ENCODE measurements around the gene CAP2. TPM values are rescaled to one million over a fixed set of nuclear protein-coding genes. Genes with fewer than 3 reads are reported as not detected.

CAP2 gene
- total RNA-seq, 1 donor from 2014 or later: 55.3 TPM

DNA sequence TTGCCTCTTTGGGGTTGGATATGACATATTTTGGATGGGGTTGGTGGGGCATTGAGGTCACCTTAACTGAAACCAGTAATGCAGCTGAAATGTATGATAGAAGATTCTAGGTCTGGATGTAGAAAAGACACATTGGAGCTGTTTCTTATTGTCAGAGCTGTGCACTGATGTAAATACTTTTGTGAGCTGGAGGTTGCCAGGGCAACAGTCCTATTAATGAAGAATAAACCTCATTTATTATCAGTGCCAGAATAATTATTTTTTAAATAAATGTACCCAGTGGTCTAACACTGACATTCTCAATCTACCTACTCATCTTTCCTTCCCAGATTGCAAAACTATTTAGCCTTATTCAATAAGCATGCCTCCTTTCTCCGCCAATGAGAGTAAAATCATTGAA lies 57.0 kb downstream of the CAP2 start:
- Histone ChIP-seq H2AFZ (ENCODE audit: low read depth, low read length) (no peak overlapping the region), H3K9me3 (ENCODE audit: insufficient read depth, low read depth, low read length) (no peaks in the 10 kb centered on the region), H3K36me3 (ENCODE audit: insufficient read depth, low read length) (no peaks in the 10 kb centered on the region), H3K4me2 (ENCODE audit: low read length) (no peak overlapping the region), H3K4me3 (ENCODE audit: insufficient read depth, low read depth, low read length) (no peak overlapping the region), H3K27me3 (ENCODE audit: insufficient read depth, low read length) (no peaks in the 10 kb centered on the region), H3K9ac (ENCODE audit: low read length) (no peak overlapping the region), H3K79me2 (ENCODE audit: insufficient read depth, low read length) (peaks cover 7% of the 10 kb centered on the region), H4K20me1 (ENCODE audit: insufficient read depth, low read length) (no peaks in the 10 kb centered on the region), H3K4me1 (ENCODE audit: insufficient read depth, low read length) (peaks cover 12% of the 10 kb centered on the region), H3K27ac (ENCODE audit: low read depth, low read length) (no peak overlapping the region)
- FAIRE-seq (no peak), DNase-seq (ENCODE audit: low read depth) (peak; percentile 8)
- H3K4me1 Mint-ChIP-seq (ENCODE audit: low read depth, unreplicated experiment): peaks cover 19% of the 10 kb centered on the region
- H3K27me3 Mint-ChIP-seq (ENCODE audit: low read depth, unreplicated experiment): no peaks in the 10 kb centered on the region
- H3K36me3 Mint-ChIP-seq (ENCODE audit: low read depth, unreplicated experiment): peaks cover 9% of the 10 kb centered on the region
- H3K9me3 Mint-ChIP-seq (ENCODE audit: unreplicated experiment): peaks cover 2% of the 10 kb centered on the region
- no peak overlapping the region for H3K4me3 Mint-ChIP-seq (ENCODE audit: unreplicated experiment)
- no peak overlapping the region for H3K27ac Mint-ChIP-seq (ENCODE audit: unreplicated experiment)
- no peak for TF ChIP-seq EZH2 (IDR thresholded peaks at IDR 0.05; ENCODE audit: insufficient read depth, low read length)
- TF ChIP-seq, protein P1, sequence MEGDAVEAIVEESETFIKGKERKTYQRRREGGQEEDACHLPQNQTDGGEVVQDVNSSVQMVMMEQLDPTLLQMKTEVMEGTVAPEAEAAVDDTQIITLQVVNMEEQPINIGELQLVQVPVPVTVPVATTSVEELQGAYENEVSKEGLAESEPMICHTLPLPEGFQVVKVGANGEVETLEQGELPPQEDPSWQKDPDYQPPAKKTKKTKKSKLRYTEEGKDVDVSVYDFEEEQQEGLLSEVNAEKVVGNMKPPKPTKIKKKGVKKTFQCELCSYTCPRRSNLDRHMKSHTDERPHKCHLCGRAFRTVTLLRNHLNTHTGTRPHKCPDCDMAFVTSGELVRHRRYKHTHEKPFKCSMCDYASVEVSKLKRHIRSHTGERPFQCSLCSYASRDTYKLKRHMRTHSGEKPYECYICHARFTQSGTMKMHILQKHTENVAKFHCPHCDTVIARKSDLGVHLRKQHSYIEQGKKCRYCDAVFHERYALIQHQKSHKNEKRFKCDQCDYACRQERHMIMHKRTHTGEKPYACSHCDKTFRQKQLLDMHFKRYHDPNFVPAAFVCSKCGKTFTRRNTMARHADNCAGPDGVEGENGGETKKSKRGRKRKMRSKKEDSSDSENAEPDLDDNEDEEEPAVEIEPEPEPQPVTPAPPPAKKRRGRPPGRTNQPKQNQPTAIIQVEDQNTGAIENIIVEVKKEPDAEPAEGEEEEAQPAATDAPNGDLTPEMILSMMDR (IDR thresholded peaks at IDR 0.05; ENCODE audit: insufficient read depth, low read depth, low read length): no peak

DNA sequence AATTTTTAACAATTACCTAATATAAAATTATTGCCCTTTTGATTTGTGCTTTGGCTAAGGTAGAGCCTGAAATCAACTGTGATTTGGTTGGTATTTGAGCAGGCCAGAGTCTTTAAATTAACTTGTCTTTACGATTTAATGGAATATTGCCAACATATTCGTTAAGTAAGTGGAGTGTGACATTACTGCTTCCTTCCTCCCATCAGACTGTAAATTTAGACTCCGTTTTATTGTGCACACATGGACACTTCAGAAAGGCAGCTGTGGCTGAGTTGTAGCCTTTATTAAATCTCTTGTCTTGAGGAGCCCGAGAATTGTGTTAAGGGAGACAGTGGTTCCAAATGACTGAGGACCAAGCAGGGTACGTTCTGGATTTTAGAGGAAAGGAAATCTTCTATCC lies 57.4 kb downstream of the CAP2 start:
- H2AFZ ChIP-seq (ENCODE audit: low read depth, low read length): no peak overlapping the region
- H3K36me3 ChIP-seq (ENCODE audit: insufficient read depth, low read length): no peaks in the 10 kb centered on the region
- H3K9ac ChIP-seq (ENCODE audit: low read length): no peak overlapping the region
- H4K20me1 ChIP-seq (ENCODE audit: insufficient read depth, low read length): no peaks in the 10 kb centered on the region
- H3K9me3 Mint-ChIP-seq (ENCODE audit: unreplicated experiment): peaks cover 2% of the 10 kb centered on the region
- H3K4me2 ChIP-seq (ENCODE audit: low read length): no peak overlapping the region
- H3K9me3 ChIP-seq (ENCODE audit: insufficient read depth, low read depth, low read length): no peaks in the 10 kb centered on the region
- no peak overlapping the region for H3K4me3 Mint-ChIP-seq (ENCODE audit: unreplicated experiment)
- H3K27ac Mint-ChIP-seq (ENCODE audit: unreplicated experiment): no peak overlapping the region
- H3K4me1 ChIP-seq (ENCODE audit: insufficient read depth, low read length): peaks cover 12% of the 10 kb centered on the region
- no peak overlapping the region for H3K4me3 ChIP-seq (ENCODE audit: insufficient read depth, low read depth, low read length)
- no peaks in the 10 kb centered on the region for H3K27me3 ChIP-seq (ENCODE audit: insufficient read depth, low read length)
- no peaks in the 10 kb centered on the region for H3K27me3 Mint-ChIP-seq (ENCODE audit: low read depth, unreplicated experiment)
- no peak overlapping the region for H3K27ac ChIP-seq (ENCODE audit: low read depth, low read length)
- H3K36me3 Mint-ChIP-seq (ENCODE audit: low read depth, unreplicated experiment): peaks cover 8% of the 10 kb centered on the region
- DNase-seq (ENCODE audit: low read depth) (no peak), FAIRE-seq (no peak)
- TF ChIP-seq, protein P1 (IDR thresholded peaks at IDR 0.05; ENCODE audit: insufficient read depth, low read depth, low read length): no peak
- no peak for TF ChIP-seq EZH2 (IDR thresholded peaks at IDR 0.05; ENCODE audit: insufficient read depth, low read length)
- peaks cover 7% of the 10 kb centered on the region for H3K79me2 ChIP-seq (ENCODE audit: insufficient read depth, low read length)
- peaks cover 20% of the 10 kb centered on the region for H3K4me1 Mint-ChIP-seq (ENCODE audit: low read depth, unreplicated experiment)

DNA sequence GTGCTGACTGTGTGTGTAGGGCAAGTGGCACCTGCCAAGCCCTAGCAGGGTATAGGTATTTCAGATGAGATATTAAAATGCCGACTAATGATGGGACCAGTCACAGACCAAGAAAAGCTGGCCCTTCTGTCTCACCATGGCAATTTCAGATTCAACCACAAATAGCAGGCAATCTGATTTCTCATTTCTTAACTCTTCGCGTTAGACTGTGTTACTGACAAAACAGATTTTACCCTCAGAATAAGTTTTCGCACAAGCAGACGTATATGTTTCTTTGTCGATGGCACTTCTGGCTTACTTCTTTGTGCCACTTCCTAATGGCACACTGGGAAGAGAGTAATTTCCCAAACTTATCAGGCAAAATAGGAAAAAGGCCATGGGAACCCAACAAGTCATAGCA lies 58.7 kb downstream of the CAP2 start:
- no peak overlapping the region for H3K27ac Mint-ChIP-seq (ENCODE audit: unreplicated experiment)
- no peaks in the 10 kb centered on the region for H3K36me3 ChIP-seq (ENCODE audit: insufficient read depth, low read length)
- no peaks in the 10 kb centered on the region for H3K27me3 ChIP-seq (ENCODE audit: insufficient read depth, low read length)
- peaks cover 21% of the 10 kb centered on the region for H3K4me1 Mint-ChIP-seq (ENCODE audit: low read depth, unreplicated experiment)
- H3K9me3 ChIP-seq (ENCODE audit: insufficient read depth, low read depth, low read length): no peaks in the 10 kb centered on the region
- H3K79me2 ChIP-seq (ENCODE audit: insufficient read depth, low read length): peaks cover 7% of the 10 kb centered on the region
- no peak overlapping the region for H2AFZ ChIP-seq (ENCODE audit: low read depth, low read length)
- H3K9ac ChIP-seq (ENCODE audit: low read length): no peak overlapping the region
- peaks cover 2% of the 10 kb centered on the region for H3K9me3 Mint-ChIP-seq (ENCODE audit: unreplicated experiment)
- H3K27ac ChIP-seq (ENCODE audit: low read depth, low read length): no peak overlapping the region
- DNase-seq (ENCODE audit: low read depth) (no peak), FAIRE-seq (no peak)
- H3K4me3 ChIP-seq (ENCODE audit: insufficient read depth, low read depth, low read length): no peak overlapping the region
- no peak overlapping the region for H3K4me2 ChIP-seq (ENCODE audit: low read length)
- H3K4me3 Mint-ChIP-seq (ENCODE audit: unreplicated experiment): no peak overlapping the region
- H4K20me1 ChIP-seq (ENCODE audit: insufficient read depth, low read length): no peaks in the 10 kb centered on the region
- H3K4me1 ChIP-seq (ENCODE audit: insufficient read depth, low read length): peaks cover 12% of the 10 kb centered on the region
- no peaks in the 10 kb centered on the region for H3K27me3 Mint-ChIP-seq (ENCODE audit: low read depth, unreplicated experiment)
- TF ChIP-seq, protein P1 (IDR thresholded peaks at IDR 0.05; ENCODE audit: insufficient read depth, low read depth, low read length): no peak
- no peak for TF ChIP-seq EZH2 (IDR thresholded peaks at IDR 0.05; ENCODE audit: insufficient read depth, low read length)
- H3K36me3 Mint-ChIP-seq (ENCODE audit: low read depth, unreplicated experiment): peaks cover 13% of the 10 kb centered on the region
